ENCODE data around the gene ZBTB33. TPM values are rescaled to one million over a fixed set of nuclear protein-coding genes. Genes with fewer than 3 reads are reported as not detected.

The ZBTB33 gene
- total and polyA plus RNA-seq, 4 donors = 6.1 to 18.1 (median 11.5) TPM

DNA sequence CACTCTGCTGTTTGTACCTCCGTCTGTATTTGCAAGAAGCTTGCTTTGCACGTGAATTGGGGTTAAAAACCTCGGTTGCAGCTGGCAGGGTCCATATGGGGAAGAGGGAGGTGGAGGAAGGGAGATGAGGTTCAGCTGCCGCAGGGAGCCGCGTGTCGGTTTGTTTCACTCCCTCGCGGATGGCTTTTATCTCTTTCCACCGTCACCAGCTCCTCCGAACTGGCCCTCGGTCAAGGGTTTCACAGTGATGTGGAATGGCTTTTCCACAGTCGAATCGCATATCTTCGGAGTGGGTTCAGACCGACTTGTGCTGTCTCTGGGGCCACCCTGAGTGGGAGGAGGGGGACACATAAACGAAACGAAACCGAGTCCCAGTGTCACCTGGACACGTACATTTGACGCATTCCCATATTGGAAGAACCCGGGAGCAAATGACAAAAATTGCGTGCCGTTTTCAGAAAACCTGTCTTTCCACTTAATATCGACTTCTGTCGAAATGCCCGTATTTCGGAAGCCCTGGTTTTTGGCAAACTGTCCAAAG lies 929 bp downstream of the ZBTB33 start:
- Histone ChIP-seq H3K9me3 (ENCODE audit: control insufficient read depth in 4 of 4, low read length in 3 of 4) (no peaks in the 10 kb centered on the region), H3K4me1 (ENCODE audit: control insufficient read depth in 4 of 4, insufficient read depth in 4 of 4, low read length in 3 of 4) (peaks cover 0 to 3% (median 0%) of the 10 kb centered on the region in 4 donors), H3K36me3 (ENCODE audit: control insufficient read depth in 4 of 4, insufficient read depth in 3 of 4, low read depth in 1 of 4, low read length in 3 of 4) (peaks cover 0 to 11% (median 6%) of the 10 kb centered on the region in 4 donors), H3K4me3 (ENCODE audit: low read depth in 1 of 3, low read length in 3 of 3) (peak overlapping the region; percentile 83 to 89 (median 85)), H3K27me3 (ENCODE audit: control insufficient read depth in 4 of 4, insufficient read depth in 4 of 4, low read length in 3 of 4) (no peaks in the 10 kb centered on the region), H3K9ac (ENCODE audit: low read depth in 1 of 2, low read length in 2 of 2) (peak overlapping the region; percentile 50 to 69), H3K27ac (ENCODE audit: low read depth in 1 of 2, low read length in 2 of 2) (peak overlapping the region; percentile 88 to 92)
- under 1% methylated on average over 28 of the region's 28 CpGs for WGBS
- TF ChIP-seq, protein P1, sequence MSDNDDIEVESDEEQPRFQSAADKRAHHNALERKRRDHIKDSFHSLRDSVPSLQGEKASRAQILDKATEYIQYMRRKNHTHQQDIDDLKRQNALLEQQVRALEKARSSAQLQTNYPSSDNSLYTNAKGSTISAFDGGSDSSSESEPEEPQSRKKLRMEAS (IDR thresholded peaks at IDR 0.05) = peak; percentile 13
- TF ChIP-seq FOXA1 (IDR thresholded peaks at IDR 0.05) = no peak
- TF ChIP-seq SP1 (IDR thresholded peaks at IDR 0.05) = no peak
- TF ChIP-seq HNF4A (conservative IDR thresholded peaks at IDR 0.05) = peak; percentile 43 to 44
- TF ChIP-seq HNF4G (IDR thresholded peaks at IDR 0.05) = peak; percentile 27
- TF ChIP-seq GABPA (IDR thresholded peaks at IDR 0.05 in 1 of 2, conservative IDR thresholded peaks at IDR 0.05 in 1 of 2) = no peak
- peak; percentile 21 for TF ChIP-seq YY1 (IDR thresholded peaks at IDR 0.05)
- TF ChIP-seq JUND (IDR thresholded peaks at IDR 0.05) = no peak
- no peak for TF ChIP-seq RAD21 (IDR thresholded peaks at IDR 0.05)
- peak; percentile 58 for DNase-seq (ENCODE audit: low spot score)

GRCh38 chrX:120253784-120254183 lies 3.2 kb downstream of the ZBTB33 start:
- DNase-seq (ENCODE audit: low spot score) = no peak
- H3K27me3 ChIP-seq (ENCODE audit: control insufficient read depth in 4 of 4, insufficient read depth in 4 of 4, low read length in 3 of 4) = no peaks in the 10 kb centered on the region
- H3K4me1 ChIP-seq (ENCODE audit: control insufficient read depth in 4 of 4, insufficient read depth in 4 of 4, low read length in 3 of 4) = peaks cover 0 to 3% (median 0%) of the 10 kb centered on the region in 4 donors
- H3K9ac ChIP-seq (ENCODE audit: low read depth in 1 of 2, low read length in 2 of 2) = no peak overlapping the region
- H3K36me3 ChIP-seq (ENCODE audit: control insufficient read depth in 4 of 4, insufficient read depth in 3 of 4, low read depth in 1 of 4, low read length in 3 of 4) = peaks cover 0 to 11% (median 6%) of the 10 kb centered on the region in 4 donors
- TF ChIP-seq YY1 (IDR thresholded peaks at IDR 0.05) = no peak
- no peak for TF ChIP-seq RAD21 (IDR thresholded peaks at IDR 0.05)
- TF ChIP-seq EGR1 (IDR thresholded peaks at IDR 0.05; ENCODE audit: low read depth in 2 of 2) = no peak
- no peak for TF ChIP-seq SP1 (IDR thresholded peaks at IDR 0.05)
- TF ChIP-seq GABPA (IDR thresholded peaks at IDR 0.05 in 1 of 2, conservative IDR thresholded peaks at IDR 0.05 in 1 of 2) = no peak
- TF ChIP-seq RXRA (IDR thresholded peaks at IDR 0.05) = no peak
- TF ChIP-seq JUND (IDR thresholded peaks at IDR 0.05) = no peak
- TF ChIP-seq HNF4A (conservative IDR thresholded peaks at IDR 0.05) = no peak
- TF ChIP-seq REST (IDR thresholded peaks at IDR 0.05) = no peak
- no peak for TF ChIP-seq TAF1 (conservative IDR thresholded peaks at IDR 0.05)
- TF ChIP-seq HNF4G (IDR thresholded peaks at IDR 0.05) = no peak
- TF ChIP-seq, protein P2, sequence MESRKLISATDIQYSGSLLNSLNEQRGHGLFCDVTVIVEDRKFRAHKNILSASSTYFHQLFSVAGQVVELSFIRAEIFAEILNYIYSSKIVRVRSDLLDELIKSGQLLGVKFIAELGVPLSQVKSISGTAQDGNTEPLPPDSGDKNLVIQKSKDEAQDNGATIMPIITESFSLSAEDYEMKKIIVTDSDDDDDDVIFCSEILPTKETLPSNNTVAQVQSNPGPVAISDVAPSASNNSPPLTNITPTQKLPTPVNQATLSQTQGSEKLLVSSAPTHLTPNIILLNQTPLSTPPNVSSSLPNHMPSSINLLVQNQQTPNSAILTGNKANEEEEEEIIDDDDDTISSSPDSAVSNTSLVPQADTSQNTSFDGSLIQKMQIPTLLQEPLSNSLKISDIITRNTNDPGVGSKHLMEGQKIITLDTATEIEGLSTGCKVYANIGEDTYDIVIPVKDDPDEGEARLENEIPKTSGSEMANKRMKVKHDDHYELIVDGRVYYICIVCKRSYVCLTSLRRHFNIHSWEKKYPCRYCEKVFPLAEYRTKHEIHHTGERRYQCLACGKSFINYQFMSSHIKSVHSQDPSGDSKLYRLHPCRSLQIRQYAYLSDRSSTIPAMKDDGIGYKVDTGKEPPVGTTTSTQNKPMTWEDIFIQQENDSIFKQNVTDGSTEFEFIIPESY (IDR thresholded peaks at IDR 0.05) = no peak
- no peak for TF ChIP-seq CTCF (IDR thresholded peaks at IDR 0.05; ENCODE audit: low read depth, low read length, missing input control)
- TF ChIP-seq, protein P3, sequence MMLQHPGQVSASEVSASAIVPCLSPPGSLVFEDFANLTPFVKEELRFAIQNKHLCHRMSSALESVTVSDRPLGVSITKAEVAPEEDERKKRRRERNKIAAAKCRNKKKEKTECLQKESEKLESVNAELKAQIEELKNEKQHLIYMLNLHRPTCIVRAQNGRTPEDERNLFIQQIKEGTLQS (IDR thresholded peaks at IDR 0.05) = no peak
- TF ChIP-seq NR2F2 (IDR thresholded peaks at IDR 0.05) = no peak
- no peak for TF ChIP-seq FOXA1 (IDR thresholded peaks at IDR 0.05)
- TF ChIP-seq, protein P1 (IDR thresholded peaks at IDR 0.05) = no peak
- no peak for TF ChIP-seq FOXA2 (IDR thresholded peaks at IDR 0.05)
- WGBS = 95% methylated on average over 6 of the region's 6 CpGs
- H3K27ac ChIP-seq (ENCODE audit: low read depth in 1 of 2, low read length in 2 of 2) = no peak overlapping the region
- no peak overlapping the region for H3K4me3 ChIP-seq (ENCODE audit: low read depth in 1 of 3, low read length in 3 of 3)
- no peaks in the 10 kb centered on the region for H3K9me3 ChIP-seq (ENCODE audit: control insufficient read depth in 4 of 4, low read length in 3 of 4)
